SK-N-SH (cell line): ENCODE results near the gene OSBPL2.

Source experiments
- CTCF ChIP-seq: fragments of 200-600 bp; sonication (generic); IDR thresholded peaks from 2 replicates; pipeline ENCODE4 v1.6.1; 2017; ENCODE audit warnings: antibody characterized with exemption, mild to moderate bottlenecking, moderate library complexity
- EZH2phosphoT487 ChIP-seq: fragments of 200-600 bp; sonication (generic); IDR thresholded peaks from 2 replicates; pipeline ENCODE4 v1.6.1; 2017; ENCODE audit warnings: low read depth, mixed run types, mild to moderate bottlenecking, antibody characterized with exemption, moderate library complexity, borderline replicate concordance
- MAX ChIP-seq: IDR thresholded peaks from 2 replicates; pipeline ENCODE4 v1.4.0; 2012; ENCODE audit warnings: low read depth
- ZBTB33 ChIP-seq: IDR thresholded peaks from 2 replicates; pipeline ENCODE4 v1.4.0; 2012; ENCODE audit warnings: low read depth, borderline replicate concordance

- no peak for TF ChIP-seq MAX
- TF ChIP-seq ZBTB33: no peak
- no peak for TF ChIP-seq EZH2phosphoT487
- no peak for TF ChIP-seq CTCF
Measured at GRCh38 chr20:62293946-62294345, 55.6 kb downstream of the OSBPL2 start.
